ENCODE results near the gene HEATR9.

Gene HEATR9

DNA sequence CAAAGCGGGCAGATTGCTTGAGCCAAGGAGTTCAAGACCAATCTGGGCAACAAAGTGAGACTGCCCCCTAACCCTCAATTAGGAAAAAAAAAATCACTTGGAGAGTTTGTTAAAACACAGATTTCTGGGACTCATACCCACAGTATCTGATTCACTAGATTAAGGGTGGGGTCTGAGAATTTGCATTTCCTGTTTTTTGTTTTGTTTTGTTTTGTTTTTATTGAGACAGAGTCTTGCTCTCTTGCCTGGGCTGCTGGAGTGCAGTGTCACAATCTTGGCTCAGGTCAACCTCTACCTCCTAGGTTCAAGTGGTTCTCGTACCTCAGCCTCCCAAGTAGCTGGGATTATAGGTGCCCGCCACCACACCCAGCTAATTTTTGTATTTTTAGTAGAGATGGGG lies 1.1 kb downstream of the HEATR9 start:
- no peaks in the 10 kb centered on the region for H3K27me3 ChIP-seq (ENCODE audit: low read length)
- H3K4me3 ChIP-seq (ENCODE audit: insufficient read depth, low read length, poor library complexity, severe bottlenecking) = no peak overlapping the region

DNA sequence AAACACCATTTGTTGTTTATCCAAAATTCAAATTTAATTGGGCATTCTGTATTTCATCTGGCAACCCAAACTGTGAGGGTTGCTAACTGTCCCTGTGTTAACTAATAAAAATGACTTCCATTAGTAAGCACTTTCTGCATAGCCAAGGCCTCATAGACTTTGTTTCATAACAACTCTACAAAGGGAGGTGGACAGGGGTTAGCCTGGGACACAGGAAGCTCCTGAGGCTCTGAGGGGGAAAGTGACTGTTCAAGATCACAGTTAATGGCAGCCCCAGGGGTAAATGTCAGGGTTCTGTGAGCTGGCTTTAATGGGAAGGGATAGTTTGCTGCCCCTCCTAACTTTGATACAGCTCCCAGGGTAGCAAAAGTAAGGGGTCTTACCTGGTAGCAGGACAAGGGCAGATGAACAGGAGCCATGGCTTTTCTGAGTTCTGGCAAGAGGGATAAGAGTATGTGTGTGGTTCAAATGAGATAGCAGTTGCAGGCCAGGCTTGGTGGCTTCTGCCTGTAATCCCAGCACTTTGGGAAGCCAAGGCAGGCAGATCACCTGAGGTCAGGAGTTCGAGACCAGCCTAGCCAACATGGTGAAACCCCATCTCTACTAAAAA lies 2.2 kb downstream of the HEATR9 start:
- H3K4me2 ChIP-seq (ENCODE audit: low read depth, low read length, poor library complexity, severe bottlenecking) = no peak overlapping the region
- TF ChIP-seq, protein P1, sequence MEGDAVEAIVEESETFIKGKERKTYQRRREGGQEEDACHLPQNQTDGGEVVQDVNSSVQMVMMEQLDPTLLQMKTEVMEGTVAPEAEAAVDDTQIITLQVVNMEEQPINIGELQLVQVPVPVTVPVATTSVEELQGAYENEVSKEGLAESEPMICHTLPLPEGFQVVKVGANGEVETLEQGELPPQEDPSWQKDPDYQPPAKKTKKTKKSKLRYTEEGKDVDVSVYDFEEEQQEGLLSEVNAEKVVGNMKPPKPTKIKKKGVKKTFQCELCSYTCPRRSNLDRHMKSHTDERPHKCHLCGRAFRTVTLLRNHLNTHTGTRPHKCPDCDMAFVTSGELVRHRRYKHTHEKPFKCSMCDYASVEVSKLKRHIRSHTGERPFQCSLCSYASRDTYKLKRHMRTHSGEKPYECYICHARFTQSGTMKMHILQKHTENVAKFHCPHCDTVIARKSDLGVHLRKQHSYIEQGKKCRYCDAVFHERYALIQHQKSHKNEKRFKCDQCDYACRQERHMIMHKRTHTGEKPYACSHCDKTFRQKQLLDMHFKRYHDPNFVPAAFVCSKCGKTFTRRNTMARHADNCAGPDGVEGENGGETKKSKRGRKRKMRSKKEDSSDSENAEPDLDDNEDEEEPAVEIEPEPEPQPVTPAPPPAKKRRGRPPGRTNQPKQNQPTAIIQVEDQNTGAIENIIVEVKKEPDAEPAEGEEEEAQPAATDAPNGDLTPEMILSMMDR (IDR thresholded peaks at IDR 0.05; ENCODE audit: insufficient read depth, low read length, poor library complexity, severe bottlenecking) = no peak
- TF ChIP-seq EZH2phosphoT487 (conservative IDR thresholded peaks at IDR 0.05; ENCODE audit: low read length) = no peak
- H4K20me1 ChIP-seq (ENCODE audit: low read depth, low read length) = no peaks in the 10 kb centered on the region
- no peak overlapping the region for H3K27ac ChIP-seq (ENCODE audit: low read depth, low read length)
- no peak overlapping the region for H3K4me3 ChIP-seq (ENCODE audit: insufficient read depth, low read length, poor library complexity, severe bottlenecking)
- no peak overlapping the region for H2AFZ ChIP-seq (ENCODE audit: low read depth, low read length, severe bottlenecking)
- no peak overlapping the region for H3K9ac ChIP-seq (ENCODE audit: low read length)
- H3K27me3 ChIP-seq (ENCODE audit: low read length) = no peaks in the 10 kb centered on the region
- no peaks in the 10 kb centered on the region for H3K79me2 ChIP-seq (ENCODE audit: insufficient read depth, low read length)
- no peaks in the 10 kb centered on the region for H3K36me3 ChIP-seq (ENCODE audit: low read length)
- H3K9me3 ChIP-seq (ENCODE audit: insufficient read depth, low read length) = no peaks in the 10 kb centered on the region
- no peaks in the 10 kb centered on the region for H3K9me2 ChIP-seq (replicated peaks; ENCODE audit: insufficient read depth, low read length)
- H3F3A ChIP-seq (ENCODE audit: insufficient read depth) = no peaks in the 10 kb centered on the region

More for the DNA sequence above, 1.1 kb downstream of the HEATR9 start:
- Histone ChIP-seq H3K27ac (ENCODE audit: low read depth, low read length) (no peak overlapping the region), H3K9me2 (replicated peaks; ENCODE audit: insufficient read depth, low read length) (no peaks in the 10 kb centered on the region), H2AFZ (ENCODE audit: low read depth, low read length, severe bottlenecking) (no peak overlapping the region), H3F3A (ENCODE audit: insufficient read depth) (no peaks in the 10 kb centered on the region), H3K79me2 (ENCODE audit: insufficient read depth, low read length) (no peaks in the 10 kb centered on the region), H3K4me2 (ENCODE audit: low read depth, low read length, poor library complexity, severe bottlenecking) (no peak overlapping the region), H3K9ac (ENCODE audit: low read length) (no peak overlapping the region), H3K36me3 (ENCODE audit: low read length) (no peaks in the 10 kb centered on the region), H4K20me1 (ENCODE audit: low read depth, low read length) (no peaks in the 10 kb centered on the region), H3K9me3 (ENCODE audit: insufficient read depth, low read length) (no peaks in the 10 kb centered on the region)
- TF ChIP-seq, protein P1 (IDR thresholded peaks at IDR 0.05; ENCODE audit: insufficient read depth, low read length, poor library complexity, severe bottlenecking) = no peak
- TF ChIP-seq EZH2phosphoT487 (conservative IDR thresholded peaks at IDR 0.05; ENCODE audit: low read length) = no peak

DNA sequence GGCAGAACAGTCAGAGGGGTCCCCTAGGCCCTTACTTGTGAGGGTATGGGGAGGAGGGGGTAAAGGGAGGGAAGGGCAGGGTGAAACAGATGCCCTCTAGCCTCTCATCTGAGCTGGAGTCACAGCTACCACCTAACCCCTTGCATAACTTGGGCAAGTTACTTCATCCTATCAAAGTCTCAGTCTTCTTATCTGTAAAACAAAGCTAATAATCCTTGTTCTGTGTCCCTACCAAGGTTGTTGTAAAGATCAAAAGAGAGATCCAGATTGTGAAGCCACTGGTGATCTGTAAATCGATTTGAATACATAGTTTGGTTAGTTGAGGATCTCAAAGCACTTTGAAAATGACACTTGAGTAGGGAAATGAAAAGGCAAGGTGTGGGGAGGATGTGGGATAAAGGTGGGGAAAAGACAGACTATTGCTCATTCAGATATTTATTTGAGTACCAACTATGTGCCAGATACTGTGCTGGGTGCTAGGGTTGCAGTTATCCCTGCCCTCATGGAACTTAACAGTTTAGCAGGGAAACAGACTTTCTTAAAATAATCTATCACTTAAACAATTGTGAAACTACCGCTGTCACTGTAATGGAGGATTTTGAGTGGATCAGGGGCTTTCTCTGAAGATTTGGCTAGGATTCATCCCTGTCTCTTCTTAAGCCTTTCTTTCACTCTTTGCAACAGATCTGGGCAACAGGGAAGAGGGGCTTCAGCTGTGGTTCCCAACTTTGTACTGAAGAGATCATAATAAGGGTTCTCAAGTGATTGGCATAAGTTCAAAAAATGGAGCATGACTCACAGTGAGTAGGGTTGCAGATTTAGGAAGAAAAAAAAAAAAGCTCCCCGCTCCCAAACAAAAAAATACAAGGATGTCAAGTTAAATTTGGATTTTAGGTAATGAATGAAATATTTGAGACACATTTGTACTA lies 3.0 kb downstream of the HEATR9 start:
- Histone ChIP-seq H3K4me3 (ENCODE audit: insufficient read depth, low read length, poor library complexity, severe bottlenecking) (no peak overlapping the region), H2AFZ (ENCODE audit: low read depth, low read length, severe bottlenecking) (no peak overlapping the region), H3K4me2 (ENCODE audit: low read depth, low read length, poor library complexity, severe bottlenecking) (no peak overlapping the region), H3K27ac (ENCODE audit: low read depth, low read length) (no peak overlapping the region), H3K36me3 (ENCODE audit: low read length) (no peaks in the 10 kb centered on the region), H3F3A (ENCODE audit: insufficient read depth) (no peaks in the 10 kb centered on the region), H4K20me1 (ENCODE audit: low read depth, low read length) (no peaks in the 10 kb centered on the region), H3K9me2 (replicated peaks; ENCODE audit: insufficient read depth, low read length) (no peaks in the 10 kb centered on the region), H3K27me3 (ENCODE audit: low read length) (no peaks in the 10 kb centered on the region), H3K79me2 (ENCODE audit: insufficient read depth, low read length) (no peaks in the 10 kb centered on the region), H3K9ac (ENCODE audit: low read length) (no peak overlapping the region), H3K9me3 (ENCODE audit: insufficient read depth, low read length) (no peaks in the 10 kb centered on the region)
- TF ChIP-seq EZH2phosphoT487 (conservative IDR thresholded peaks at IDR 0.05; ENCODE audit: low read length) = no peak
- TF ChIP-seq, protein P1 (IDR thresholded peaks at IDR 0.05; ENCODE audit: insufficient read depth, low read length, poor library complexity, severe bottlenecking) = no peak
